GM13977 (cell line): ENCODE measurements around the gene U2SURP.

Experiments used
- DNase-seq: peaks from one replicate; pipeline ENCODE4 v3.0.0; 2012; ENCODE audit warnings: low spot score
- CTCF ChIP-seq: IDR thresholded peaks from 2 replicates; pipeline ENCODE4 v1.5.1; 2012; ENCODE audit warnings: mild to moderate bottlenecking, control low read depth; ENCODE audit not compliant: insufficient read depth; ENCODE audit errors: extremely low read depth, missing control alignments
- in situ Hi-C: fragments of 300-500 bp; cut with MboI; formaldehyde crosslinking; loops from one replicate; pipeline ENCODE4 v1.12.0; 2022; ENCODE audit warnings: low sequenced_read_pairs, low pct_unique_long_range_greater_than_20kb, mixed read lengths, inconsistent platforms; ENCODE audit not compliant: unreplicated experiment

U2SURP gene

GRCh38 chr3:142976621-142977398, 24.6 kb upstream of the U2SURP start:
- no peak for DNase-seq
- TF ChIP-seq CTCF, result no peak
- in situ Hi-C loops, result loop anchor here (25.0 kb wide), 1 partner anchor 390 kb away; the partner anchor contains the start of genes ATR and PLS1

- no peak for DNase-seq
- TF ChIP-seq CTCF, result no peak
- in situ Hi-C loops, result loop anchor here (25.0 kb wide), 1 partner anchor 390 kb away; the partner anchor contains the start of genes ATR and PLS1
Observed at GRCh38 chr3:142977399-142977728, 24.0 kb upstream of the U2SURP start.

- no peak for TF ChIP-seq CTCF
- no peak for DNase-seq
- in situ Hi-C loops, result loop anchor here (25.0 kb wide), 1 partner anchor 394 kb away; the partner anchor contains the start of genes ATR and PLS1
Observed at GRCh38 chr3:142981108-142981507, 20.3 kb upstream of the U2SURP start.

- no peak for TF ChIP-seq CTCF
- in situ Hi-C loops, result loop anchor here (25.0 kb wide), 1 partner anchor 395 kb away; the partner anchor contains the start of genes ATR and PLS1
- DNase-seq, result no peak
Observed at GRCh38 chr3:142982038-142982773, 19.2 kb upstream of the U2SURP start.

- no peak for DNase-seq
- in situ Hi-C loops, result loop anchor here (25.0 kb wide), 1 partner anchor 396 kb away; the partner anchor contains the start of genes ATR and PLS1
- no peak for TF ChIP-seq CTCF
Observed at GRCh38 chr3:142983318-142983717, 18.1 kb upstream of the U2SURP start.

GRCh38 chr3:142984255-142984654, 17.1 kb upstream of the U2SURP start:
- in situ Hi-C loops, result loop anchor here (25.0 kb wide), 1 partner anchor 397 kb away; the partner anchor contains the start of genes ATR and PLS1
- no peak for TF ChIP-seq CTCF
- no peak for DNase-seq
